Stimulated activated CD8-positive, alpha-beta memory T cell treated with anti-CD3 and anti-CD28 coated beads, Interleukin-4, amount 100 ng/mL, for 1 hour (primary cell): ENCODE results near the gene MAP2.
A peak's percentile ranks its signal among the peaks of the same experiment; 100 is the strongest.

Experiments used
- DNase-seq, 2 donors: peaks; one replicate each; pipeline ENCODE4 v3.0.0-alpha.2; 2020; ENCODE audit warnings: low read depth in 2 of 2, low spot score in 1 of 2

MAP2 gene, protein sequence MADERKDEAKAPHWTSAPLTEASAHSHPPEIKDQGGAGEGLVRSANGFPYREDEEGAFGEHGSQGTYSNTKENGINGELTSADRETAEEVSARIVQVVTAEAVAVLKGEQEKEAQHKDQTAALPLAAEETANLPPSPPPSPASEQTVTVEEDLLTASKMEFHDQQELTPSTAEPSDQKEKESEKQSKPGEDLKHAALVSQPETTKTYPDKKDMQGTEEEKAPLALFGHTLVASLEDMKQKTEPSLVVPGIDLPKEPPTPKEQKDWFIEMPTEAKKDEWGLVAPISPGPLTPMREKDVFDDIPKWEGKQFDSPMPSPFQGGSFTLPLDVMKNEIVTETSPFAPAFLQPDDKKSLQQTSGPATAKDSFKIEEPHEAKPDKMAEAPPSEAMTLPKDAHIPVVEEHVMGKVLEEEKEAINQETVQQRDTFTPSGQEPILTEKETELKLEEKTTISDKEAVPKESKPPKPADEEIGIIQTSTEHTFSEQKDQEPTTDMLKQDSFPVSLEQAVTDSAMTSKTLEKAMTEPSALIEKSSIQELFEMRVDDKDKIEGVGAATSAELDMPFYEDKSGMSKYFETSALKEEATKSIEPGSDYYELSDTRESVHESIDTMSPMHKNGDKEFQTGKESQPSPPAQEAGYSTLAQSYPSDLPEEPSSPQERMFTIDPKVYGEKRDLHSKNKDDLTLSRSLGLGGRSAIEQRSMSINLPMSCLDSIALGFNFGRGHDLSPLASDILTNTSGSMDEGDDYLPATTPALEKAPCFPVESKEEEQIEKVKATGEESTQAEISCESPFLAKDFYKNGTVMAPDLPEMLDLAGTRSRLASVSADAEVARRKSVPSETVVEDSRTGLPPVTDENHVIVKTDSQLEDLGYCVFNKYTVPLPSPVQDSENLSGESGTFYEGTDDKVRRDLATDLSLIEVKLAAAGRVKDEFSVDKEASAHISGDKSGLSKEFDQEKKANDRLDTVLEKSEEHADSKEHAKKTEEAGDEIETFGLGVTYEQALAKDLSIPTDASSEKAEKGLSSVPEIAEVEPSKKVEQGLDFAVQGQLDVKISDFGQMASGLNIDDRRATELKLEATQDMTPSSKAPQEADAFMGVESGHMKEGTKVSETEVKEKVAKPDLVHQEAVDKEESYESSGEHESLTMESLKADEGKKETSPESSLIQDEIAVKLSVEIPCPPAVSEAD (N-terminal part only)

DNA sequence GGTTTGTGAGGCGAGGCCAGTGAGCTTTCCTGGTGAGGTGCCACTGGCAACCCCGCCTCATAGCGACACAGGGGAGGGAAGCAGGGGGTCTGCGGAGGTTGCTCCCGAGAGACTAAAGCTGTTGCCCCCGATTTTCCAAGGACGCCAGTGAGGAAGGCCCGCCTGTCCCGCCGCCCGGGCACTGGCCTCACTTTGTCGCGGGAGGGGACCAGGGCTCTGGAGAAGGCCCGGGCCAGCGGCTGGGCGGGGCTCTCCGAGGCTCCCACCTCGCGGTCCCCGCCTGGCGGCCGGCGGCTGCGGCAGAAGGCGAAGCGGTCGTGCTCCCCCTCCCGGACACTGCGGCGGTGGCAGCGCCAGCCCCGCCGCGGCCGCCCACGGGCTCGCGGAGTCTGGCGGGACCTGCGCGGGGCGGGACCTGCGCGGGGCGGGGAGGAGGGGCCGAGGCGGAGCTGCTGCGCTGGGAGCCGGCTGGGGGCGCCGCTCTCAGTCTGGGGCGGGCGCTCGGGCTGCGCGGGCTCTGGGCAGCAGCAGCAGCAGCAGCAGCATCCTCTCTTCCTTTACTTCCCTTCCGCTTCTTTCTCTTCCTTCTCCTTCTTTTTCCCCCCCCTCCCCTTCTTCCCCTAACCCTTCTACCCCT lies at the start of gene MAP2:
MAP2 (plus strand) TSS at position 486 of the 637 bp plus-strand sequence. CDS start 229,124 bp downstream, outside the sequence.
- DNase-seq, result peak; percentile 0 to 8

DNA sequence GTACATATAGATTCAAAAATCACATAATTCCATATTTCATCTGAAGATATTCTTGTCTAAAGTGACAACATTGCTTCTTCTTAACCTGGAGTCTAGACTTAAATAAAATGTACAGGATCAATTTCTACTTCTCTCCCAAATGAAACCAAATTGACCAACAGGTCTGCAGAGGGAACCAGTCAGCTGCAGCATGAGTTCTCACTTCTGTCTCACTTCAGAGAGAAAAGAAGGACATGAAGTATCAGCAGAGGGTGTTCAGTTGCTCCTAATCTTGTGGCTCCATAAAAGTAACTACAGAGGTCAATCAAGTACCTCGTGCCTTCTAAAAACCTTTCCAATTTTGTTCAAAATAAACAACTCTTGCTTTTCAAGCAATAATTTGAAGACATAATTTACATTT lies 47.2 kb upstream of the MAP2 start:
- DNase-seq, result no peak

DNA sequence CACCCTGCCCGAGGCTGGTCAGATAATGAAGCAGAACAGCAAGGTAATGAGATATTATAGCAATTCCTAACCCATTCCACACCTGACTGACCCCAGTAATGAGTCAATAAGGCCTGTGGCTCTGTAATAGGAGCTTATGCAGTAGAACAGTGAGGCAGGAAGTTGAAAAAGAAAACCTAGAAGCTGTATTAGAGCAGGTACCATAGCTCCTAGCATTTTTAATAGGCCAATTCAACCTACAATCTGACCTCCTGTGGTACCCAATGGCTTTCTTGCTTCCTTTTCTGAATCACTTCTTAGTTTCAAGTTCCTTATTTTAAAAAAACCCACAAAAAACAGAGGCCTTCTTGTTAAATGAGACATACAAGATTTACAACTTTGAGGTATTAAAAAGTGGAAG lies 43.6 kb upstream of the MAP2 start:
- no peak for DNase-seq

DNA sequence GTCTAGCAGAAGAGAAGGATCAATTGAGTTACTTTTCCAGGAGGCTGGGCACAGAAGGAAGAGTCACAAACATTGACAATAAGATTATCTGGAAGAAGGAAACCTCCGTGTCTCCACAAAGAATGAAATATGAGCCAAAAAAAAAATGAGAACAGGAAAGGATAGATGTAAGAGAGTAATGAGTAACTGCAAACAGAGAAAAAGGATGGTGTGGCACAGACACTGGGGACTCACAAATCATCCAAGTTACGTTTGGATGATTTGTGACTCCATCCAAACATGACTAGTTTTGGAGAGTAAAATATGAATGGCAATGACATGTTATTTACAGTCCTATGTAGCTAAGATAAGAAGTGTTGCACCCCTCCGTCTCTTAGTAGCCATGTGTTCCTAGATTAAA lies 42.8 kb upstream of the MAP2 start:
- DNase-seq, result no peak

DNA sequence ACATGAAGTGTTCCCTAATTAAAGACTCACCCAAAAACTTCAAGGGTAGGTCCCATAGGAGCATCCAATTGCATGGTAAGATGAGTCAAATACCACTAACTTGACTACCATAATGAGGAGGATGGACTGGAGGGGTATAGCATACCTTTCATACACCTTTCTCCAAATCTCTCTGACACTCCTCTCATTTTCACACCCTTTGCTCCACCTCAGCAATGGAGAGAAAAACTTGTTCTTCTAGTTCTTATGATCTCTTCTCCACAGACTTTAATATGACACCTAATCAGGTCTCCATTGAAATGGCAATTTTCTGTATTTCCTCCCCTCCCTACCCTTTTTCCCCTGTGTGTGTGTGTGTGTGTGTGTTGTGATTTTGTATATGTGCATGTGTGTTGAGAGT lies 41.1 kb upstream of the MAP2 start:
- no peak for DNase-seq

DNA sequence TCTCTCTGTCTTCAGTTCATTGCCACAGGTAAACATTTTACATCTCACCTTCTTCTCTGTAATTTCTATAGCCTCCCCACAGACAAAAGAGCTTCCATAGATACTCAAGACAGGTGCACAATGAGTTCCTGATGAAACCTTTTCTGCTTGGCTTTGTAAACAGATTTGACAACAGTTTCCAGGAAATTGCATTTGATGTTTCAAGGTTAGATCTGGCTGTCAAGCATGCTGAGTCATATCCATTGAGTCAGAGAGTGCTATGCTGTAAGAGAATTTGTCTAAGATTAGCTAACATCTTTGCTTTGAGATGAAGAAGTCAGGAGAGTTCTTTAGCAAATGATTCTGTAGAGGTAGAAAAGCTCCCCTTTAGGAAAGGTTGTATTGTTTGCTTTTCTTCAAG lies 40.6 kb upstream of the MAP2 start:
- DNase-seq, result no peak

DNA sequence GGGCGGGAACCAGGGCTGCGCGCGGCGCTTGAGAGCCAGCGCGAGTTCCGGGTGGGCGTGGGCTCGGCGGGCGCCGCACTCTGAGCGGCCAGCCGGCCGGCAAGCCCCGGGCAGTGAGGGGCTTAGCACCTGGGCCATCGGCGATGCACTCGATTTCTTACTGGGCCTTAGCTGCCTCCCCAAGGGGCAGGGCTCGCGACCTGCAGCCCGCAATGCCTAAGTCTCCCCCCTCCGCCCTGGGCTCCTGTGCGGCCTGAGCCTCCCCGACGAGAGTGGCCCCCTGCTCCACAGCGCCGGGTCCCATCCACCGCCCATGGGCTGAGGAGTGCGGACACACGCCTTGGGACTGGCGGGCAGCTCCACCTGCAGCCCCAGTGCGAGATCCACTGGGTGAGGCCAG lies 36.5 kb upstream of the MAP2 start:
- no peak for DNase-seq

DNA sequence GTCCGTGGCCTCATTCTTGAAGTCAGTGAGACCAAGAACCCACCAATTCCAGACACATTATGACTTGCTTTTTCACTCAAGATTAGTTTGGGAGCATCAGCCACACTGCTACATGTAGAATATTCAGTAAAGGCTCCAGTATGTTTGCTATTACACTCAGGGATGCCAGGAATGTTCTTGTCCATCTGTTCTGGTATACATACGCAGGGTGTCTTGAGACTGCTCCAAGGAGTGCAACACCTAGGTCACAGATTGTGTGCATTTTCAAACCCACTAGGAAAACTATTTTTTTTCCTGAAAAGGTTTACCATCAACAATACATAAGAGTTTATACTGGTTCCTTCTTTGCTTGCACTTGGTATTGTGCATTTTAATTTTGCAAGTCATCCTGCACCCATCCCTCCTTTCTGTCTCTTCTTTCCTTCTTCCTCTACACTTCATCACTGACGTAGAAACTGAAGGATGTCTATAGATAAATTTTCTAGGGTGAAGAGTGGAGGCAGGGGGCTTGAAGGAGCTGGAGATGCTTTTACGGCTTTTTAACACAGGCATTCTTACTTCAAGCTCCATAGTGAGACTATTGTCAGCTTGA lies 35.3 kb upstream of the MAP2 start:
- no peak for DNase-seq

DNA sequence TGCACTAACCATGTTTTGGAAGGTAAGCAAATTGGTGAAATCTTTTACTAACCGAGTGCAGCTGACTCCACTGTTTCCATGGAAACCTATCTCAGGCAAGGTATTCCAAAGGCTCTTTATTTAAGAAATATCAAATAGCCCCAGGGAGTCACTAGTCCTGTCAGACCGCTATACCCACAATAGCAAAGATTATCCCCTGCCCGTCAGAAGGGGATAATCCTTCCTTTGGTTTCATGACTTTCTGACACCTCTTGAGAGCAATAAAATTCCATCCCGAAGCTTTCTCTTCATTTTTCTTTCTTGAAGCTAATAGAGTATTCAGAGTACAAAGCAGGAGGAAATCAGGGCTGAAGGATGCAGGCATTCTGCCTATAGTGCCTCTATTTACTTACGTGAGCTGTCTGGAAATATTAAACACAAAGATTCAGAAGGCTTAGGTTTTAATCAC lies 34.7 kb upstream of the MAP2 start:
- no peak for DNase-seq

DNA sequence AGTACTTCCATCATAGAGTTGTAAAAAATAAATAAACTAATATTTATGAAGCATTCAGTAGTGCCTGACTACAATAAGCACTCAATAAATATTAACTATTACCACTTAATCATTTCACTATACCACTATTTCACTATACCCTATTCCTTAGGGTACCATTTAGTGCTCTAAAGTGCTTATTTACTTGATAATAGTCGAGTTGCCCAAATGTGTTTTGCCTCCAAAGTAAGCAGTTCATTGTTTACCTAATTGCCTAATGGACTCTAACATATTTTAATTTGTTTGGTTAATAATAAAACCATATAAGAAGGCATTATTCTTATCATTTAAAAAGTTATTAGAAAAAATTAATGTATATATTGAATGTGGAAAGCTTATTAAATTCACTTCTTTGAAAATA lies 33.0 kb upstream of the MAP2 start:
- no peak for DNase-seq

DNA sequence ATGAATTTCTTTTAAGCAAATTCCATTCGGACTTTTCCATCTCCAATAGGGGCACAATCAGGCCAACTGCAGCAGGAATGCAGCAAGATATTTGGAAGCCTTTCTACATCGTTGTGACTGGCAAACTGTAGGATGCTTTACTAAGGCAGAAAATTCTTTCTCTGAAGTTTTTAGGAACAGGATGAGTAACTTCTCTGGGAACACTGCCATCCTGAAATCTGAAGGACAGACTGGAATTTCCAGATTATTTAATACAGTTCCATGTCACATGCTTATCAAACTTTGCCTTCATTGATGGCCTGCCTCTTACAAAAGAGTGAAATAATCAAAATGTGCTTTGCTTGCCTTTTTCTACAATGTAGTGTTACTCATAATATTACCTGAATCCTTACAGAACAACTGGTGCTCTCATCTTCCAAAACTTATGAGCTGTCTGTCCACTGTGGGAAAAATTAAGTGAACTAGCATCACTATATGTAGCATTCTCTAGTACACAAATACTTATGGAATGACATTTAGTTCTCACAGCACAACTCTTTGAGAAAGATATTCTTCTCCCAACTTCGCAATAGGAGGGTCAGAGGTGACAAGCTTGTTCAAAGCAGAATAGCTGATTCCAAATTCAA lies 32.0 kb upstream of the MAP2 start:
- no peak for DNase-seq

DNA sequence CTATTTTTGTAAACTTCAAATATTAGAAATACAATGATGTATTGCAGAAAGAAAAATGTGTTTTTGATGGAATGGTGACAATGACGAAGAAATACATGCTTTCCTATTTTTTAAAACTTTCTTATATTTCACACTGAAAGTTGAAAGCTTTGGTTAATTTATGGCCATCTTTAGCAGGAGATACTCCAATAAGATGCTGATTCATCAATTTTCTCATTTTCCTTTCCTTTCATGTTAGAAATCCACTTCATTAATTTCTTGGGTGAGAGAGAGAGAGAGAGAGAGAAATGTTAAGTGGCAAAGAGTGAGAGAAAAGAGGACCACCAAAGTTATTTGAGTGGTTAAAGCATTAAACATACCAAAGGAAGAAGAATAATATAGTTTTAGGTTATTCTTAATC lies 28.6 kb upstream of the MAP2 start:
- DNase-seq, result no peak

DNA sequence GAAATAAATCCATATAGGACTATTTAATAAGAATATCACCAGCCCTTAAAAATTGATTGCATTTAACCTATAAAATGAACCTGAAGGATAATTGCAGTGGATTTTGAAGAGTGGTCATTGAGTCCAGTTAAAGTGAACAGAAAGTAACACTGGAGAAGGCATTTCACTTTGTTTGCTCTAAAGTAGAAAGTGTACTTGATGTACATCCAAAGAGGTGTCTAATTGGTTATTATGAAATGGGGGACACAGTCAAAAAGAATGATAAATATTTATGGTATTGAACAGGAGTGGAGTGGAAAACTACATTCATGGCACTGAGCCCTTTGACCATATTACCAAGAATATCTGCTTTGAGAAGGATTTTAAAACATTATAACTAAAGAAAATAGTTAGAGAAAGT lies 28.2 kb upstream of the MAP2 start:
- no peak for DNase-seq

DNA sequence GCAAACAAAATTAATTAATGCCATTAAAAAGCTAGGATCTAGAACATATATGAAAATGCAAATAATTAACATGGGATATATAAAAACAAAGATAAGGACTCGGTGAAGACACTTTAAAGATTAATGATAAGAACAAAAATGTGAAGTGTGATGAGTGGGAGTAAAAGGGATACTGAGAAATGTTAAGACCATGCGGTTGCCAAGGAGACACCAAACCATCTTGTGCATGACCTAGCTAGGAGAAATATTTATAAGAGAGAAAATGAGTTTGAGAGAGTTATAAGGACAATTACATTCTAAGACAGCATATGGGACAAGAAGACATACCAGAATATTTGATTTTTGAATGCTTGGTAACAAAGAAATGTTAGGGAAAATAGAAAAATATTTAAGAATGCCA lies 25.4 kb upstream of the MAP2 start:
- DNase-seq, result no peak

DNA sequence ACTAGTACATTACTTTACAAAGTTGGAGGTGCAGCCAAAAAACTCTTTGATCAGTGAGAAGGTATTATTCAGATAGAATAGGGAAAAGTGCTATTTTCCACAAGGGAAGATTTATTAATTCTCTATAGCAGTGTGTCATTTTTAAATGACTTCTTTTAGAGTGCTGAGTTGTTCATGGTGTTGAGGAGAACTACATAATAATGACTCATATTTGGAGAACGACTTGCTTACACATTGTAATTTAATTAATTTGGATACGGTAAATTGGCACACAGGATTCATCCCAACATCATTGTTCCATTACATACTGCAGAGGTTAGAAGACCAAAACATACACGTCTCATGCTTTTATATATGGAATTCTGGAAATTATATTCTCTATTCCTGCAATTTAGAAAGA lies 22.1 kb upstream of the MAP2 start:
- DNase-seq, result no peak

DNA sequence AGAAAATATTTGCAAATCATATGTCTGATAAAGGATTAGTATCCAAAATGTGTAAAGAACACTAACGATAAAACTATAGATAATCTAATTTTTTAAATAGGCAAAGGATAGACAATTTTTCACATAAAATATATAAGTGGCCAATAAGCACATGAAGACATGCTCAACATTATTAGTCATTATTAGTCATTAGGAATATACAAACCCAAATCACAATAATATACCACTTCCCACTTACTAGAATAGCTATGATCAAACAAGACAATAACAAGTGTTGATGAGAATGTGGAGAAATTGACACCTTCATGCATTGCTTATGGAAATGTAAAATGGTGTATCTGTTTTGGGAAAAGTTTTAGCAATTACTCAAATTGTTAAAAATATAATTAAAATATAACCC lies 12.6 kb upstream of the MAP2 start:
- no peak for DNase-seq

DNA sequence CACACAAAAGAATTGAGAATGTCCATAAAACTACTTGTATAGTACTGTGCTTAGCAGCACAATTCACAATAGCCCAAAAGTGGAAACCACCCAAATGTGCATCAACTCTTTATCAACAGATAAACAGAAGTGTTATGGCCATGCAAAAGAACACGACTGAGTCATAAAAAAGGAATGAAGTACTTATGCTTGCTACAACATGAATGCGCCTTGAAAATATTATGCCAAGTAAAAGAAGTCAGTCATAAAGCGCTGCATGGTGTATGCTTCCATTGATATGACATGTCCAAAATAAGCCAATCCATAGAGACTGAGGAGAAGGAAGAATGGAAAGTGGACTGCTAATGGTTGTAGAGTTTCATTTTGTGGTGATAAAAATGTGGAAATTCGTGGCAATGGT lies 12.1 kb upstream of the MAP2 start:
- no peak for DNase-seq

DNA sequence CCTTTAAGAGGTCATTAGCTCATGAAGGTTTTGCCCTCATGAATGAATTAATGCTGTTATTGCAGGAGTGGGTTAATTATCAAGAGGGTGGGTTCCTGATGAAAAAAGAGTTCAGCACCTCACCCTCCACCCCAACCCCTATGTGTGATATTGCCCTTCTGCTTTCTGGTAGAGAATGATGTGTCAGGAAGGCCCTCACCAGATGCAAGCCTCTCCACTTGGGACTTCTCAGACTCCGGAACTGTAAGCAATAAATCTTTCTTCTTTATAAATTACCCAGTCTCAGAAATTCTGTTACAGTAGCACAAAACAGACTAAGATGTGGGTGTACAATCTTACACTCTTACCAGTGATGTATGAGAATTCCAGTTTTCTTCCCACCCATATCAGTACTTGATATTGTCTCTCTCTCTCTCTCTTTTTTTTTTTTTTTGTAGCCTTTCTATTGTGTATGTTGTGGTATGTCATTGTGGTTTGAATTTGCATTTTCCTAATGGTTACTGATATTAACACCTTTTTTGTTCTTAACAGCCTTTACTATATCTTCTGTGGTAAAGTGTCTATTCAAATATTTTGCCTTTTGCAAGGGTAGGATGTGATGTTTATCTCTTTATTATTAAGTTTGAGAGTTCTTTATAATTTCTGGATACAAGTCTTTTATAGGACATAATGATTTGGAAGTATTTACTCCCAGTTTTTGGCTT lies 10.4 kb upstream of the MAP2 start:
- no peak for DNase-seq

DNA sequence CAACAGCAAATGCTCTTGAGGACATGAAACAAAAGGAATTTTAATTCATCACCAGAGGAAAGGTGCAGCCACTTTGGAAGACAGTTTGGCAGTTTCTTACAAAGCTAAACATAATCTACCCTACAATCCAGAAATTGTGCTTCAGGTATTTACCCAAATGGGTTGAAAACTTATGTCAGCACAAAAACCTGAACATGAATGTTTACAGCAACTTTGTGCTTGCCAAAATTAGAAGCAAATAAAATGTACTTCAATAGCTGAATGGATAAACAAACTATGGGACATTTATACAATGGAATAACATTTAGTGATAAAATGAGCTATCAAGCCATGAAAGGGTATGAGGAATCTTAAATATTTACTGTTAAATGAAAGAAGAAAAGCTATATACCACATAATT lies 6.9 kb upstream of the MAP2 start:
- DNase-seq, result no peak
